HG03097 (cell line): ENCODE measurements around the gene PROK1.
"Not testable (repeated sequence)": the region's sequence is repeated elsewhere in the genome, so short reads cannot be mapped to it uniquely, and the experiment has no call there.

Experiments
- ATAC-seq: cut with Tn5 transposase; IDR thresholded peaks from one replicate; pipeline ENCODE4 v1.9.1; 2021; ENCODE audit not compliant: unreplicated experiment, low FRiP score

Gene PROK1

DNA sequence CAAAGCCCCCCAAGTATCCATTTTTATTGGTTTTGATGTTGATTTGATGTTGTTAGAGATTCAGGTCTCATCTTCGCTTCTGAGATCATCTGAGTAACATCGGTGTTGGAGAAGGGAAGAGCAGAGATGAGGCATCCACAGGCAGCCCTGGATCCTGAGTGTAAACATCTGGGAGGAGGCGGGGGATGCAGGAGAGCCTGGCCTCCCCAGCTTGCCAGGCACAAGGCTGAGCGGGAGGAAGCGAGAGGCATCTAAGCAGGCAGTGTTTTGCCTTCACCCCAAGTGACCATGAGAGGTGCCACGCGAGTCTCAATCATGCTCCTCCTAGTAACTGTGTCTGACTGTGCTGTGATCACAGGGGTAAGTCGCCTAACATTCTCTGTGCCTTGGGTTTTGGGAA lies at the start of gene PROK1:
Gene PROK1, plus strand, starts transcription at position 221 of the 400 bp plus-strand sequence. Its CDS starts 68 bp downstream, at position 289.
- ATAC-seq = no peak

DNA sequence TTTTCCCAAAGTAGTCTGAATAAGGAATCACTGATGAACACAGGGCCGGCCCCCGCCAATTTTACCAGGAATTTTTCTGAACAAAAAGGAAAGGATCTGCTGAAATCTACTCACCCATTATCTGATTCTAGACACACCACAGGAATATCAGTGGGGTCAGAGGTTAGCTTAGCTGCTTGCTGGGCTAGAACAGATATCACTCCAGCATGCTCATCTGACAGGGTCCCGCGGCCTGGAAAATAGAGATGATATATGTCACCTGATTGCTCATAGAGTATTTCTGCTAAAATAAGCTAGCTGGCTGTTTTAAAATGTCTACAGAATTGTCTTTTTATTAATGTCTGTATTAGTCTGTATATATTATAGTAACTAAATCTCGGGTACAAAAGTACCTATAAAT lies 47.1 kb upstream of the PROK1 start:
- ATAC-seq = no peak

DNA sequence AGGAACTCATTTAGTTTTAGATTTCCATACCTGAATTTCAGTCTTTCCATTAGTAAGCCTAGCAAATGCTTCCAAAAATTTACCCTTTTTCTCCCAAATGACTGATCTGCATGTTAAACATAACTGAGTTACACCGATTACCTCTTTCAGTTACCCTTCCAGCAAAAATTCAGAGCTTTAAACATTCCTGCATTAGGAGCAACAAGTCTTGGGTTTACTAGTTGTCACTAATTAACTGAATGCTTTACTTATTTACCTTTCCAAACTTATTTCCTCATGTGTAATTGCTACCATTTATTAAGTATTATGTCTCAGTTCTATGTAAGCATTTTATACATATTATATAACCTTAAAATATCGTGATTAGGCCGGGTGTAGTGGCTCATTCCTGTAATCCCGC lies 46.5 kb upstream of the PROK1 start:
- no peak for ATAC-seq

- ATAC-seq = not testable (repeated sequence)
These were observed 44.5 kb upstream of the PROK1 start for GRCh38 chr1:110406407-110406806.

DNA sequence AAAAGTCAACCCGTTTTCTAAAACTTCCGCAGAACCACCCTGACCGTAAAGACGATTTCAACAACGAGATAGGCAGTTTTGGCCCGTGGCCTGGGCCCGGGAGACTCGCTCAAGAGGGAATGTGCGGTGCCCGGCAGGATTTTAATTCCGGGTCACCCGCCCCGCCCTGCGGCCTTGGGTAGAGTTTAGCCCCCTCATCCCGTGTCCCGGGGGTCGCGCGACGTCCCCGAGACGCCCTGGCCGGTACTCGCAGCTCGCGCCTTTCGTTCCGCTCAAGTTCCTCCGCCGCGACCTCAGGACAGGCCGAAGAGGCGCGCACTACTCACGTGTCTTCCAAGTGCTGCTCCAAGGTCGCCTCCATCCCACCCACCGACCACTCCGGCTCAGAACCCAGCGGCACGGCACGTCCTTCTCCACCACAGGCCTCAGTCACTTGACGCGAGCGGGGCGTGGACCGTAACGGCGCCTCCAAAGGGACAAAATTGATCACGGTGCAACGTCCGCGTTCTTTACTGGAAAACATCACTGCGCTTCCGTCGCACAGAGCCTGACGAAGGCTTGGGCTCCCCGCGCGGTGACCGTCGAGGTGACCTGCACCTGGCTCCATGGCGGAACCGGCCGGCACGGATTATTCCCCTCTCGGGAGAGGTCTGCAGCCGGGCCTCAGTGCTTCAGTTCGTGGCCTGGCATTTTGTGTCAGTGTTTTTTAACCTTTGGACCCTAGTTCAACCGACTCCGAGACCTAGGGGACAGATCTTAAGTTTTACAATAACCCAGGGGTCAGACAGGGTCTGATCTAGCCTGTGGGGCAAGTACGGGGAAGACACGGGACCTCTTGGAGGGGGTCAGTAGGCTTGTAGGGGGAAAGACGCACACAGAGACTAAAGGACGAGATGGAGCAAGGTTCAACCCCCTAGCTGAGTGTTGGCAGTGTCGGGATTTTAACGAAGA lies 43.4 kb upstream of the PROK1 start, which contains the start of gene LAMTOR5:
Gene LAMTOR5, minus strand, starts transcription at position 435 of the 951 bp plus-strand sequence. Its CDS starts 74 bp downstream, at position 361.
- peak; percentile 81 for ATAC-seq

GRCh38 chr1:110408488-110408887 lies 42.5 kb upstream of the PROK1 start:
- ATAC-seq = no peak

DNA sequence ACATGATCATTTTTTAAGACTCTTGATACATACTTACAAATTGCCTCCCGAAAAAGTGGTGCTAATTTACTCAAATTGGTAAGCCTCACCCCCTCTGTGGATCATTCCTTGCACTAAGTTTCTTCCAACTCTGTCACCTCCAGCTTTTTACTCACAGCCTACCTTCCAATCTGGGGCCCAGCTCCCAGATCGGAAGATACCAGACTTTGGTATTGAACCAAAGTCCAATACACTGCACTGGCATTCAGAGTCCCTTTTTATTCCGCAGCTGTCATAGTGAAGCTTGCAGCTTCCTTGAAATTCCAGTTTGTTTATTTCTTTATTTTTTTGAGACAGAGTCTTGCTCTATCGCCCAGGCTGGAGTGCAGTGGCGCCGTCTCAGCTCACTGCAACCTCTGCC lies 41.6 kb upstream of the PROK1 start:
- ATAC-seq = no peak

DNA sequence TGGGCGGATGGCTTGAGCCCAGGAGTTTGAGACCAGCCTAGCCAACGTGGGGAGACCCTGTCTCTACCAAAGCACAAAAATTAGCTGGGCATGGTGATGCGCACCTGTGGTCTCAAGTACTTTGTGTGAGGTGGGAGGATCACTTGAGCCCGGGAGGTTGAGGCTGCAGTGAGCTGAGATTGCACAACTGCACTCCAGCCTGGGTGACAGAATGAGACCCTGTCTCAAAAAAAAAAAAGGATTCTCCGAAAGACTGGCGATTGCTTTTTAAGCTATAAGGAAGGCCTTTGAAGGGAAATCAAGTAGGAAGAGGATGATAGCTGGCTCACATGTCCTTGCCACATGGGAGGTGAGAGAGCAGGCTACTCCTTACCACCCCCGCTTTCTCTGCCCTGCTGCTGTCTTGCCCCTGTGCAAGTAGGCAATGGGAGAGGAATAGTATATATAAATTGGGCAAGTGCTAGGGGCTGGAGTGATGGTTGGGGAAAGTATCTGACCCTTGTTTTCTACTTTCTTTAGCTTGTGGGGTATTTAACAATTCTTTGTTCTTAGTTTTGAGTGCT lies 39.7 kb upstream of the PROK1 start:
- ATAC-seq = no peak

- ATAC-seq = no peak
These were observed 38.4 kb upstream of the PROK1 start for GRCh38 chr1:110412576-110412975.

DNA sequence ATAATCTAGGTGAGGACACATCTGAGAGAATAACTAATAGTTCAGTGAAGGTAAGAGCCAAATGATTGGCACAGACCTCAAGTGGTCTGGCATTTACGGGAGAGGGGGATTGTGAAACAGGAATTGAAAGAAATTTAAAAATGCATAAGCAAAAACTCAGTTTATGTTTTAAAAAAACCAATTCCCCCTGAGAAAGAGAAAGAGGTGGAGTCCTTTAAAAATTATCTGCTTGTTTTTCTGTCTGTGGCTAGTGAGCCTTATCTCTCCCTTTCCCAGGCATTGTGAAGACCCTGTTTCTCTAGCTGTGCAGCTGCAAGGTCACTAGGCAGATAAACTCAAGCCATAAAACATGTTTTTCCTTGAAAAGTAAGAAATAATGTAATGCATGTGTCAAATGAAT lies 37.9 kb upstream of the PROK1 start:
- not testable (repeated sequence) for ATAC-seq

GRCh38 chr1:110418729-110419128 lies 32.2 kb upstream of the PROK1 start:
- no peak for ATAC-seq

GRCh38 chr1:110420023-110420662 lies 30.8 kb upstream of the PROK1 start:
- ATAC-seq = no peak

- no peak for ATAC-seq
These were observed 29.8 kb upstream of the PROK1 start for GRCh38 chr1:110420874-110421793.

DNA sequence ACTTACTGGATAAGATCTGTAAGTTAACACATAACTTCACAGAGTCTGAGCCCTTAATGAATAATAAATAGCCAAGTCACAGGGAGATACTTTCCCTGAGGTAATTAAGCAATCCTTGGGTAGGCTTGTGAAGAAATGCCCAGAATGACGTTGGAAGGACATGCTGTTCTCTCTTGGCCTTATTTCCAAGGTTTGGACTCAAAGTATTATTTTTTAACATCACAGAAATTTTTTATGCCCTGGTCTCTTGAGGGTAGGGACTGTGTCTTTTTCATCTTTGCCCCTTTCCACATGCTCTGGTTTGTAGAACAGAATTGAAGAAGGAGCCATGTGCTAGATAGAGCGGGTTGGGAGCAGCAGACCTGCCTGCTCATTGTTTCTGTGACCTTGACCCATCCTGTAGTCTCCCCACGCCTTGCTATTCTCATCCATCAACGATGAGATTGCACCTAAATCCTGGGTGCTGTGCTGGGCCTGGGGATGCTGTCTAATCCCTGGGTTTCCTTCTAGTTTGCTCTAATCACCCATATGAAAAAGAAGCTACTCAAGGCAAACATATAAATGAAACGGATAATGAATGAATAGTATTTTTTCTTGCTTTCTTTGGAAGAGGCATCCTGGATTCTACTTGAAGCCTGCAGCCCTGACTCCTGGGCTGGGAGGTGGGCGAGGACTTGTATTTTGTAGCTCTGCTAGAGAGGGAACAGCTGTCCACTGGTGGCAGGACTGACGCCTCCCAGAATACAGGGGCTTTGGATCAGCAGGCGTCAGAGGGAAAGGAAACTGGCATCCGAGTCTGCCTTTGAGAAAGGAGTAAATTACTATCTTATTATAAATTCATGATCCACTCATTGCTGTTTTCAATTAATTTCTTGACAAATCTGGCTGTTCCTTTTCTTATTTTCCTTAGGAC lies 26.0 kb upstream of the PROK1 start:
- no peak for ATAC-seq

DNA sequence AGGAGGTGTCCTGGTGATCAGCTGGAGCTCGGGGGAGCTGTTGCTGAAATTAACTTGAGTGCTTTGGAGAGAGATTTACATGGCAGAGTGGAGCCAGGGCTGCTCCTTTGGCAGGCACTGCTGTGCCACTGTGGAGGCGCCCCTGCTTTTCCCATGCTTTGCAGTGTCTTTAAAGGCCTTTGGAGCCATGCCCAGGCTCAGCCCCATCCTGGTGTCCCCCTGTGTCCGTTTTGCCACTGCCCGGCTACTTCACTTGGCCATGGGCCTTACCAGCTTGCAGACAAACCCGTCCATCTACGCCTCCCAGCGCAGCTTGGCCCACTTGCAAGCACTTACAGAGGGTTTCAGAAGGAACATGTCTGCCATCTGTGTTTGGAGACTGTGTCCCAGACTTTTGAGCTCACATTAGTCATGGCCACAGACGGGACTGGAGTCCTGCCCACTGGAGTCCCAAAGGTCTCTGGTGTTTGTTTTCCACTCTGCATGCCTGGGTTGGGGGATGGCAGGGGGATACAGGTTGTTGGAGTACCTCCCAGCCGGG lies 25.3 kb upstream of the PROK1 start:
- no peak for ATAC-seq

DNA sequence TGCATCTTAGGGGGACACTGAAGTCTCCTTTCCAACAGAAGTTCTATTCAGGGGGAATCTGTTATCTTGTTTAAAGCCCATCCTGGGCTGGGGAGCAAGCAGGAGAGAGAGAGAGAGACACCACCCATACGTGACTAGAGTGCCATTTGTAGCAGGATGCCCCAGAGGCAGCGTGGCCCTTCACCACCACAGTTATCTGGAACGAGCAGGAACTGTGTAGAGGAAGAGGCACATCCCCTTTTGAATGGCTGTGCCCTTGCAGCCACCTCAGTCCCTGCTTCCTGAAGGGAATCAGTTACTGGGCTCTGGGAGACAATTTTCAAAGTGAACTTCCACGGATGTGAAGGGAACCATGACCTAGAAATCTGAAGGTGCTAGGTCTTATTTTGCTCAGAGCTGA lies 24.1 kb upstream of the PROK1 start:
- no peak for ATAC-seq

DNA sequence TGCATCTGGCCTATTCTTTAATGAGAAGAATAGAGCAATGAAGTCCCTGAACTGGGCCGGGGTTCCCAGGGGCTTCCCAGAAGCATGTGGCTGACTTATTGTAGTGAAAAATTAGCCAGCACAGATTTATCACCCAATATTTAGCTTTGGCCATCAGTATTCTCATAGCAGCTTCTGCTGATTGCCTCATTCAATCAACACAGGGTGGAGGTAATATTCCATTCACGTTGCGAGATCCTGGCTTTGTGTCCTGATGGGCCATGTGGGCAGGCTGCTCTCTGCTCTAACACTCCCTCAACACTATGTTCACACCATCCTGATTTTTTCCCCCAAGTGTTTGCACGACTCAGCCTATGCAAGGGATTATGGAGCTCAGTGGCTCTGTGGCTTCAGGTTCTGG lies 22.0 kb upstream of the PROK1 start:
- ATAC-seq = no peak

- no peak for ATAC-seq
These were observed 20.6 kb upstream of the PROK1 start for GRCh38 chr1:110430366-110430765.

GRCh38 chr1:110430901-110431300 lies 20.0 kb upstream of the PROK1 start:
- no peak for ATAC-seq
